Retinal pigment epithelial cell (primary cell): ENCODE data around the gene MCHR1.
"Not testable (repeated sequence)": the region's sequence is repeated elsewhere in the genome, so short reads cannot be mapped to it uniquely, and the experiment has no call there.

Experiments used
- DNase-seq: peaks from one replicate; pipeline ENCODE4 v3.0.0-alpha.2; 2010; ENCODE audit warnings: low read depth
- H3K4me3 ChIP-seq: 2 replicates; pipeline ENCODE4 v1.5.1; 2011; ENCODE audit warnings: mild to moderate bottlenecking, low read length, control low read depth, moderate library complexity
- TF ChIP-seq, protein P1 (sequence below): conservative IDR thresholded peaks from 2 replicates; pipeline ENCODE4 v1.5.1; 2011; ENCODE audit warnings: low read depth, low read length, control low read depth, inconsistent platforms

MCHR1 gene

DNA sequence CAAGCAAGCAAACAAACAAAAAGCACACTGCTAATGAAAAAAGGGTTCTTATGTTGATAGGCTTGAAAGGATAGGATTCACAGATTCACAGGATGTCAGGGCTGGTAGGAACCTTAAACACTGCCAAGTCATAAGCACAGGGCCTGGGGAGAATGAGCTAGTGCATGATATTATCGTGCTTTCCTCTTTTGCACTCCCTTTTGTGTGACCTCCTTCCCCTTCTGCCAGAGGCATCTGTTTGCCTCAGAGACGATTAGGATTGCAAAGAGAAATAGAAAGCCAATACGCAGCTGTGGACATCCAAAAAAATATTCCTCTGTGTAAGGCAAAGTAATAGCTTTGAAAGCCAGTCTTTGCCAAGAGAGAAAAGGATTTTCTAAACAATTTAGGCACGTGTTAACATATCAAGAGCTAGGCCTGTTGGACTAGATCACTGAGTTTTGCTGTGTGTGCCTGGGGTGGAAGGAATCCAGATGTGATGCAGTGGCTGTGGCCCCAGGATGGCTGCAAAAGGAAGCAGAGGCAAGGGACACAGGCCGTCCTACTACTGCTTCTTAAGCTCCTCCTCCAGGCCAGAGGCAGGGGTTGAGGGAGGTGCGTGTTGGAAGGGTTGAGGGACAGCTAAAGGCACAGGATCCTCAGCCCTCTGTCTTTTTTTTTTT is 30.6 kb downstream of the MCHR1 start:
- H3K4me3 ChIP-seq: no peak overlapping the region
- TF ChIP-seq, protein P1, sequence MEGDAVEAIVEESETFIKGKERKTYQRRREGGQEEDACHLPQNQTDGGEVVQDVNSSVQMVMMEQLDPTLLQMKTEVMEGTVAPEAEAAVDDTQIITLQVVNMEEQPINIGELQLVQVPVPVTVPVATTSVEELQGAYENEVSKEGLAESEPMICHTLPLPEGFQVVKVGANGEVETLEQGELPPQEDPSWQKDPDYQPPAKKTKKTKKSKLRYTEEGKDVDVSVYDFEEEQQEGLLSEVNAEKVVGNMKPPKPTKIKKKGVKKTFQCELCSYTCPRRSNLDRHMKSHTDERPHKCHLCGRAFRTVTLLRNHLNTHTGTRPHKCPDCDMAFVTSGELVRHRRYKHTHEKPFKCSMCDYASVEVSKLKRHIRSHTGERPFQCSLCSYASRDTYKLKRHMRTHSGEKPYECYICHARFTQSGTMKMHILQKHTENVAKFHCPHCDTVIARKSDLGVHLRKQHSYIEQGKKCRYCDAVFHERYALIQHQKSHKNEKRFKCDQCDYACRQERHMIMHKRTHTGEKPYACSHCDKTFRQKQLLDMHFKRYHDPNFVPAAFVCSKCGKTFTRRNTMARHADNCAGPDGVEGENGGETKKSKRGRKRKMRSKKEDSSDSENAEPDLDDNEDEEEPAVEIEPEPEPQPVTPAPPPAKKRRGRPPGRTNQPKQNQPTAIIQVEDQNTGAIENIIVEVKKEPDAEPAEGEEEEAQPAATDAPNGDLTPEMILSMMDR: no peak
- DNase-seq: no peak

DNA sequence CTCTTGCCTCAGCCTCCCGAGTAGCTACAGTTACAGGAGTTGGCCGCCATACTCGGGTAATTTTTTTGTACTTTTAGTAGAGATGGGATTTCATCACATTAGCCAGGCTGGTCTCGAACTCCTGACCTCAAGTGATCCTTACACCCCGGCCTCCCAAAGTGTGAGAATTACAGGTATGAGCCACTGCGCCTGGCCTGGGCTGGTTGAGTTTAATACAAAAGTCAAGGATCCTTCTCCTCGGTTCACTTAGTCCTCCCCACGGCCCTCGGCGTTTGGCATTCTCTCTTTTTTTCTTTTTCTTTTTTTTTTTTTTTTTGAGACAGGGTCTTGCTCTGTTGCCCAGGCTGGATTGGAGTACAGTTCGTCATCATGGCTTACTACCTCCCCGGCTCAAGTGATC is 33.0 kb downstream of the MCHR1 start:
- DNase-seq: no peak
- no peak overlapping the region for H3K4me3 ChIP-seq
- TF ChIP-seq, protein P1: no peak

DNA sequence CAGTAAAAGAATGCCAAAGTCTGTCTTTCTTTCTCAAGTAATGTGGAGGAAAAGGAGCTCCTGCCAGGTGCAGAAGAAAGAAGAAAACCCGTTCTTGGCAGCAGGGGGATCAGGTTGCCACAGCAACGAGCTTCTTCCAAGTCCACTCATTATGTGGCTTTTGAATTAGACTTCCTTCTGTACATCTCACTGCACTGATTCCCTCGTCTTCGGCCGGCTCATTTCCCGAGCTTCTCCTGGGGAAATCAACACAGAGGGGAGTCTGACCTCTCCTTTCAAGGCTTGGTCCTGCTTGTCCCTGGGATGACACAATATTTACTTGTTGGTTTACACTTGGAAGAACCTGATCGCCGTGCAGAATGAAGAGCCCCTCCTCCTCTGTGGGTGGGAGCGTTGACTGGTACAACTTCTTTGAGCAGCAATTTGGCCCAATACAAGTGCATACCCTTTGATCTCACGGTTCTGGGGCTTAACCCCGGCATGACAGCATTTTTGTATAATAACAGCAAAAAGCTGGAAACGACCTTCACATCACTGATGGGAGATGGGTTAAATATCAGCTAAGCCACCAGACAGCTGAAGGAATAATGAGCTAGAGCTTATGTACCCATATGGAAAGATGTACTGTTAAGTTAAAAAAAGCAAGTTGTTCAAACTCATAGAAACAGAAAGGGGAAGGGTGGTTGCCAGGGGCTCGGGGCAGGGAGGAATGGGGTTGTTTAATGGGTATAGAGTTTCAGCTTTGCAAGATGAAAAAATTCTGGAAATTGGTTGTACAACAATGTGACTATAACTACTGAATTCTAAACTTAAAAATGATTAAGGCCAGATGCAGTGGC is 35.4 kb downstream of the MCHR1 start:
- H3K4me3 ChIP-seq: no peak overlapping the region
- TF ChIP-seq, protein P1: peak; percentile 5
- DNase-seq: no peak

DNA sequence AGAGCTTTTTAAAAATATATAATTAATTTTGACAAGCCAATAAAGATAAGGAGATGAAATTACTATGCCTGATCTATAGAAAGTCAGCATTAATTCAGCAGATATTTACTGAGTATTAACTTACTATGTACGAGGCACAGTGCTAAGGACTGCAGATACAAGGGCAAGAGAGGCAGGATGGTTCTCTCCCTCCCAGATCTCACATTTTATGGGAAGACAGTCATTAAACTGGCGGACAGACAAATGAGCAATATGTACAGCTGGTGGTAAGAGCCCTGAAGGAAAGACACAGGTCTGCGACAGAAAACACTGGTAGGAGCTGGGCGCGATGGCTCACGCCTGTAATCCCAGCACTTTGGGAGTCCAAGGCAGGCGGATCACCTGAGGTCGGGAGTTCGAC is 36.8 kb downstream of the MCHR1 start:
- no peak overlapping the region for H3K4me3 ChIP-seq
- no peak for DNase-seq
- TF ChIP-seq, protein P1: no peak

DNA sequence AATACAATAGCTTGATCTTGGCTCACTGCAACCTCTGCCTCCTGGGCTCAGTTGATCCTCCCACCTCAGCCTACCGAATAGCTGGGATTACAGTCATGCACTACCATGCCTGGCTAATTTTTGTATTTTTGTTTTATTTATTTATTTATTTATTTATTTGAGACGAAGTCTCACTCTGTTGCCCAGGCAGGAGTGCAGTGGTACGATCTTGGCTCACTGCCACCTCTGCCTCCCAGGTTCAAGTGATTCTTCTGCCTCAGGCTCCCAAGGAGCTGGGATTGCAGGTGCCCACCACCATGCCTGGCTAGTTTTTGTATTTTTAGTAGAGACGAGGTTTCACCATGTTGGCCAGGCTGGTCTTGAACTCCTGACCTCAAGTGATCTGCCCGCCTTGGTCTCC is 38.4 kb downstream of the MCHR1 start:
- not testable (repeated sequence) for DNase-seq, H3K4me3 ChIP-seq

DNA sequence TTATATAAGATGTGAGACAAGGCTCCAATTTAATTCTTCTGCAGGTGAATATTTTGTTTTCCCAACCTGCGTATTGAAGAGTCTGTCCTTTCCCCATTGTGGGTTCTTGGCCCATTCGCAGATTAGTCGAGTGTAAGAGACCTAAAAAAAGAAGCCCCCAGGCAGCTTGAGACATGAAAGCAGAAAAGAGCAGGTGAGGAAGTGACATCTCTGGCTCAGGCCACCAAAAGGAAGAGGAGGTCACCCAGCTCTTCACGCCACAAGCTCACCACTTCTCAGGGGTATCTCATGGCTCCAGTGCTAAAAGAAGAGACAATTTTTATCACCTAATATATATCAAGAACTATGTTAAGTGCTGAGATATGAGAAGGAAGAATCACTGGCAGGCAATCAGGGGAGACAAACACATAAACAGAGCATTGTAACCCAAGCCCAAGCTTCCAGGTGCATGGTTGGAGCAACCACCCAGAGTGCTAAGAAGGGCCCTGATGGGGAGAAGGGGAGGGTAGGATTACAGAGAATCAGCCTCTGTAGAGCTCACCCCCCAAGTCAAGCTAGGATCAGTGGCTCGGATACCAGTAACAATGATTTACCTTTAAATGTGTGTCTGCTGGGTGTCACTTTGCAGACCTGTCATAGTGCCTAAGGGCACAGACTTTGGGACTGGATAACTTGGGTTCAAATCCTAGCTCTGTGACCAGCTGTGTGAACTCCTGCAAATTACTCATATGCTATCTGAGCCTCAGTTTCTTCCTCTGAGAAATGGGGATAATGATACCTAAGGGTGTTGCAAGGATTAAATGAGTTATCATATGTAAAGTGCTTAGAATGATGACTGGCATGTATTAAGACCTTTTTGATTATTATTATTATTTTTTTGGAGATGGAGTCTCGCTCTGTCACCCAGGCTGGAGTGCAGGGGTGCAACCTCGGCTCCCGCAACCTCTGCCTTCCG is 39.2 kb downstream of the MCHR1 start:
- H3K4me3 ChIP-seq: no peak overlapping the region
- TF ChIP-seq, protein P1: no peak
- DNase-seq: no peak

DNA sequence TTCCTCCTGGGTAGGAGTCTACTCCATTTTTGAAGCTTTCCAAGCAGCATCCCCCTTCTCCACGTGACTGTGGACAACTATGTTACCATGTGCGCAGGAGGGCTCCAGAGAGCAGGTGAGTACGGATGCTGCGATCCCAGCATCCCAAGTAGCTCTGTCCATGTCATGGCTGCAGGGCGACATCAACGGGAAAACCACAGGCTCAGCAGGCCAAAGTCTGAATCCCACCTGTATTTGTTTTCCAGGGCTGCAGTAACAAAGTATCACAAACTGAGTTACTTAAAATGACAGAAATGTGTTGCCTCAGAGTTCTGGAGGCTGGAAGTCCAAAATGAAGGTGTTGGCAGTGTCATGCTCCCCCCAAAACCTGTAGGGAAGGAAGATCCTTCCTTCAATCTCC is 40.3 kb downstream of the MCHR1 start:
- H3K4me3 ChIP-seq: no peak overlapping the region
- TF ChIP-seq, protein P1: no peak
- no peak for DNase-seq

DNA sequence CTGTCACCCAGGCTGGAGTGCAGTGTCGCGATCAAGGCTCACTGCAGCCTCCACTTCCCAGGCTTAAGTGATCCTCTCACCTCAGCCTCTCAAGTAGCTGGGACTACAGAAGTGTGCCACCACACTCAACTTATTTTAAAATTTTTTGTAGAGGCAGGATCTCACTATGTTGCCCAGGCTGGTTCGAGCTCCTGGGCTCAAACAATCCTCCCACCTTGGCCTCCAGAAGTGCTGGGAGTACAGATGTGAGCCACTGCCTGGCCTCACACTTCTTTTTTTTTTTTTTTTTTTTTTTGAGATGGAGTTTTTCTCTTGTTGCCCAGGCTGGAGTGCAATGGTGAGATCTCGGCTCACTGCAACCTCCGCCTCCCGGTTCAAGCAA is 40.9 kb downstream of the MCHR1 start:
- DNase-seq, H3K4me3 ChIP-seq: not testable (repeated sequence)
